B cell (primary cell): ENCODE results near the gene ITSN2. TPM values are rescaled to one million over a fixed set of nuclear protein-coding genes. Genes with fewer than 3 reads are reported as not detected.
A peak's percentile ranks its signal among the peaks of the same experiment; 100 is the strongest.

Experiments
- ATAC-seq: fragments of 200-7000 bp; cut with Tn5 transposase; one replicate; pipeline ENCODE4 v1.10.0; 2021; ENCODE audit warnings: low read depth, mild to moderate bottlenecking, moderate number of reproducible peaks, moderate library complexity
- CTCF ChIA-PET: fragments of 350-600 bp; sonication (Branson Sonifier 250); formaldehyde crosslinking; loops from one replicate; lab custom pipeline; 2021; ENCODE audit warnings: antibody characterized with exemption, inconsistent platforms; lab: Charles Lee
- POLR2A ChIA-PET: fragments of 350-600 bp; sonication (Branson Sonifier 250); formaldehyde crosslinking; loops from one replicate; lab custom pipeline; 2021; ENCODE audit warnings: antibody characterized with exemption; lab: Charles Lee
- DNase-seq: peaks from one replicate; pipeline ENCODE4 v3.0.0; 2013
- H2AFZ ChIP-seq: 2 replicates; pipeline ENCODE4 v1.6.1; 2012; ENCODE audit warnings: mild to moderate bottlenecking, low read depth, low read length; ENCODE audit not compliant: insufficient read depth, poor library complexity, severe bottlenecking
- H3K27ac ChIP-seq, 2 donors: 1 replicate in 1 of 2; 2 replicates in 1 of 2; pipeline ENCODE4 v1.5.1; 2012 to 2013; ENCODE audit warnings: low read length in 2 of 2, mild to moderate bottlenecking in 2 of 2, moderate library complexity in 1 of 2
- H3K27me3 ChIP-seq, 4 experiments: fragments of 200-600 bp in 1 of 4; sonication (generic) in 1 of 4; replicated peaks in 1 of 4; 1 replicate in 2 of 4; 2 replicates in 2 of 4; pipeline versions ENCODE4 v1.6.1 to v1.7.0; 2013 to 2016; ENCODE audit warnings: low read length in 3 of 4, mild to moderate bottlenecking in 2 of 4, mixed read lengths in 1 of 4, moderate library complexity in 1 of 4; ENCODE audit not compliant: insufficient read depth in 4 of 4, control insufficient read depth in 3 of 4; ENCODE audit errors: control extremely low read depth in 1 of 4
- H3K36me3 ChIP-seq, 2 experiments: replicated peaks in 1 of 2; 1 replicate in 1 of 2; 2 replicates in 1 of 2; pipeline versions ENCODE4 v1.6.1 to v1.7.1; 2013; ENCODE audit warnings: low read length in 1 of 2; ENCODE audit not compliant: insufficient read depth in 2 of 2, control insufficient read depth in 1 of 2; ENCODE audit errors: control extremely low read depth in 1 of 2, extremely low read depth in 1 of 2
- H3K4me1 ChIP-seq, 2 donors: fragments of 200-600 bp in 1 of 2; sonication (generic) in 1 of 2; 1 replicate in 1 of 2; 2 replicates in 1 of 2; pipeline versions ENCODE4 v1.5.1 to v1.6.1; 2013 to 2017; ENCODE audit warnings: low read length in 2 of 2; ENCODE audit not compliant: control insufficient read depth in 2 of 2, insufficient read depth in 2 of 2
- H3K4me2 ChIP-seq: replicated peaks from 2 replicates; pipeline ENCODE3; 2012; ENCODE audit warnings: mild to moderate bottlenecking, low read depth, low read length; ENCODE audit not compliant: poor library complexity, severe bottlenecking
- H3K4me3 ChIP-seq, 5 experiments: fragments of 200-600 bp in 1 of 5; sonication (generic) in 1 of 5; 1 replicate in 3 of 5; 2 replicates in 2 of 5; pipeline versions ENCODE4 v1.5.1 to v1.7.0; 2011 to 2016; ENCODE audit warnings: low read length in 4 of 5, mild to moderate bottlenecking in 4 of 5, low read depth in 2 of 5, control low read depth in 1 of 5, moderate library complexity in 1 of 5; ENCODE audit not compliant: insufficient read depth in 1 of 5; ENCODE audit errors: control extremely low read depth in 1 of 5, extremely low read depth in 1 of 5
- H3K79me2 ChIP-seq: fragments of 200-600 bp; sonication (generic); one replicate; pipeline ENCODE4 v1.6.0; 2016; ENCODE audit warnings: low read length; ENCODE audit not compliant: control insufficient read depth, insufficient read depth
- H3K9ac ChIP-seq: fragments of 200-600 bp; sonication (generic); 2 replicates; pipeline ENCODE4 v1.6.1; 2017; ENCODE audit warnings: mild to moderate bottlenecking, low read length, moderate library complexity
- H3K9me3 ChIP-seq, 3 donors: one replicate each; pipeline versions ENCODE4 v1.6.1 to v1.7.1; 2013; ENCODE audit warnings: low read length in 2 of 3; ENCODE audit not compliant: control insufficient read depth in 2 of 3, insufficient read depth in 1 of 3; ENCODE audit errors: control extremely low read depth in 1 of 3
- H4K20me1 ChIP-seq: 2 replicates; pipeline ENCODE4 v1.6.0; 2012; ENCODE audit warnings: mild to moderate bottlenecking, low read length; ENCODE audit not compliant: insufficient read depth, control insufficient read depth, poor library complexity, severe bottlenecking
- H3K27ac Mint-ChIP-seq: one replicate; pipeline ENCODE4 v1.8.0; 2021; ENCODE audit warnings: mixed read lengths
- H3K27me3 Mint-ChIP-seq: one replicate; pipeline ENCODE4 v1.8.0; 2021; ENCODE audit warnings: mixed read lengths
- H3K4me1 Mint-ChIP-seq: one replicate; pipeline ENCODE4 v1.8.0; 2021; ENCODE audit warnings: mixed read lengths
- H3K4me3 Mint-ChIP-seq: one replicate; pipeline ENCODE4 v1.8.0; 2021; ENCODE audit warnings: mixed read lengths
- H3K9me3 Mint-ChIP-seq: one replicate; pipeline ENCODE4 v1.8.0; 2022; ENCODE audit warnings: mixed read lengths; ENCODE audit not compliant: insufficient read depth
- CTCF ChIP-seq: fragments of 200-600 bp; IDR thresholded peaks from one replicate; pipeline ENCODE4 v1.8.0; 2022; ENCODE audit warnings: antibody characterized with exemption, mild to moderate bottlenecking
- EZH2 ChIP-seq: IDR thresholded peaks from 2 replicates; pipeline ENCODE4 v1.6.1; 2012; ENCODE audit warnings: borderline replicate concordance, low read depth, mild to moderate bottlenecking, moderate library complexity, low read length; ENCODE audit not compliant: insufficient read depth, poor library complexity, severe bottlenecking
- WGBS: methylation state at CpG from one replicate; pipeline ENCODE4 v1.1.5; 2013; ENCODE audit warnings: missing lambda C conversion rate; ENCODE audit not compliant: insufficient coverage; 5-methylcytosine and 5-hydroxymethylcytosine counted together
- intact Hi-C: fragments of 100-400 bp; cut with micrococcal nuclease; formaldehyde crosslinking; loops from one replicate; pipeline ENCODE4 v1.10.0; 2022
- polyA plus RNA-seq: library from polyadenylated mRNA; depleted of rRNA; stranded (reverse); fragments of >200 nt; gene quantifications from 2 replicates; pipeline ENCODE4 v1.2.3, GENCODE V29; 2012
- total RNA-seq, 2 donors: library from RNA; stranded (reverse); fragments of 120-200 nt in 1 of 2; gene quantifications; 1 replicate in 1 of 2; 2 replicates in 1 of 2; pipeline versions ENCODE4 v1.2.3 to v1.2.4, GENCODE V29; 2013 to 2022

The ITSN2 gene
- total and polyA plus RNA-seq, 2 donors (not counting 1 experiment from before 2014, with no cell fraction given): 107 to 200 TPM

GRCh38 chr2:24354957-24355356, 5.4 kb downstream of the ITSN2 start:
- Histone ChIP-seq H3K4me2 (peak overlapping the region; percentile 58), H3K27ac (peak overlapping the region; percentile 44 to 74), H2AFZ (no peak overlapping the region), H3K9ac (peak overlapping the region; percentile 21), H4K20me1 (peaks cover 21% of the 10 kb centered on the region), H3K79me2 (peaks cover 100% of the 10 kb centered on the region), H3K4me3 (peak overlapping the region in 4 of 5 experiments; percentile 13 to 36 (median 20)), H3K36me3 (no peaks in the 10 kb centered on the region), H3K4me1 (peaks cover 68 to 77% of the 10 kb centered on the region in 2 donors), H3K9me3 (no peaks in the 10 kb centered on the region), H3K27me3 (no peaks in the 10 kb centered on the region)
- WGBS: 0% methylated on average over 1 of the region's 1 CpG
- TF ChIP-seq CTCF (no peak), EZH2 (no peak)
- Mint-ChIP-seq H3K4me1 (peaks cover 76% of the 10 kb centered on the region), H3K27me3 (no peaks in the 10 kb centered on the region), H3K27ac (peak overlapping the region; percentile 59), H3K4me3 (peak overlapping the region; percentile 76), H3K9me3 (peaks cover 3% of the 10 kb centered on the region)
- peak; percentile 60 for DNase-seq
- ChIA-PET CTCF (interaction anchor here (0.9 to 1.4 kb wide), 4 partner anchors 10 to 25 kb away, joined by 3 read pairs; no protein-coding TSS in a partner anchor), POLR2A (interaction anchor here (0.5 to 1.0 kb wide), 2 partner anchors 13 to 15 kb away, joined by 3 read pairs; no protein-coding TSS in a partner anchor)
- intact Hi-C loops: loop anchor here (5.0 kb wide), 1 partner anchor 38 kb away; no protein-coding TSS in a partner anchor
- peak; percentile 35 for ATAC-seq

- Histone ChIP-seq H3K4me2 (peak overlapping the region; percentile 58), H3K4me1 (peaks cover 74 to 83% of the 10 kb centered on the region in 2 donors), H3K27me3 (no peaks in the 10 kb centered on the region), H2AFZ (no peak overlapping the region), H3K36me3 (no peaks in the 10 kb centered on the region), H3K4me3 (peak overlapping the region in 2 of 5 experiments; percentile 23 to 36), H3K9me3 (no peaks in the 10 kb centered on the region), H3K79me2 (peaks cover 100% of the 10 kb centered on the region), H4K20me1 (peaks cover 27% of the 10 kb centered on the region), H3K9ac (peak overlapping the region; percentile 21), H3K27ac (peak overlapping the region; percentile 44 to 74)
- Mint-ChIP-seq H3K27ac (peak overlapping the region; percentile 83), H3K9me3 (peaks cover 3% of the 10 kb centered on the region), H3K4me1 (peaks cover 82% of the 10 kb centered on the region), H3K27me3 (no peaks in the 10 kb centered on the region), H3K4me3 (peak overlapping the region; percentile 71)
- intact Hi-C loops: loop anchor here (5.0 kb wide), 1 partner anchor 37 kb away; no protein-coding TSS in a partner anchor
- ChIA-PET POLR2A (interaction anchor here (0.5 kb wide), 1 partner anchor 15 kb away, joined by 3 read pairs; no protein-coding TSS in a partner anchor), CTCF (interaction anchor here (0.6 to 1.4 kb wide), 5 partner anchors 10 to 30 kb away, joined by 3 to 4 read pairs (median 3); no protein-coding TSS in a partner anchor)
- ATAC-seq (no peak), DNase-seq (no peak)
- no peak for TF ChIP-seq EZH2
- no peak for TF ChIP-seq CTCF
- no CpG with 5 or more reads among the region's 3 CpGs for WGBS
These were observed 5.9 kb downstream of the ITSN2 start for GRCh38 chr2:24354395-24354794.
